OCI-LY3 (cell line): Measurements from ENCODE around the gene VAV2.

ENCODE experiments used
- H2AFZ ChIP-seq: fragments of 200-600, 300-600 bp; shearing (Covaris generic); 2 replicates; pipeline ENCODE4 v1.6.0; 2014; ENCODE audit warnings: antibody characterized with exemption, low read depth, low read length
- H3K27ac ChIP-seq: fragments of 200-600, 300-600 bp; sonication (generic); 2 replicates; pipeline ENCODE4 v1.5.1; 2014; ENCODE audit warnings: mild to moderate bottlenecking, low read length, moderate library complexity, mixed read lengths
- H3K27me3 ChIP-seq: fragments of 200-600, 300-600 bp; sonication (generic); 2 replicates; pipeline ENCODE4 v1.6.1; 2014; ENCODE audit warnings: low read depth, low read length, mixed read lengths
- H3K36me3 ChIP-seq: fragments of 200-600, 300-600 bp; sonication (generic); replicated peaks from 2 replicates; pipeline ENCODE3; 2014; ENCODE audit warnings: low read depth, low read length, mixed read lengths
- H3K4me1 ChIP-seq: fragments of 300-600, 200-600 bp; sonication (generic); 2 replicates; pipeline ENCODE4 v1.6.1; 2014; ENCODE audit warnings: low read length, mixed read lengths
- H3K4me2 ChIP-seq: fragments of 200-600, 300-600 bp; sonication (generic); 2 replicates; pipeline ENCODE4 v1.6.1; 2014; ENCODE audit warnings: low read length, mixed read lengths
- H3K4me3 ChIP-seq: fragments of 300-600, 200-600 bp; sonication (generic); 2 replicates; pipeline ENCODE4 v1.5.1; 2014; ENCODE audit warnings: antibody characterized with exemption, mild to moderate bottlenecking, low read length, moderate library complexity
- H3K79me2 ChIP-seq: fragments of 300-600, 200-600 bp; shearing (Covaris generic); 2 replicates; pipeline ENCODE4 v1.6.1; 2014; ENCODE audit warnings: mild to moderate bottlenecking, low read length, mixed read lengths
- H3K9ac ChIP-seq: fragments of 300-600, 200-600 bp; shearing (Covaris generic); 2 replicates; pipeline ENCODE4 v1.6.0; 2014; ENCODE audit warnings: mild to moderate bottlenecking, low read length, moderate library complexity
- H3K9me3 ChIP-seq: fragments of 200-600, 300-600 bp; shearing (Covaris generic); 2 replicates; pipeline ENCODE4 v1.6.1; 2014; ENCODE audit warnings: low read length, mixed read lengths; ENCODE audit not compliant: insufficient read depth
- H4K20me1 ChIP-seq: fragments of 200-600, 300-600 bp; sonication (generic); 2 replicates; pipeline ENCODE4 v1.6.1; 2016; ENCODE audit warnings: low read length, mixed read lengths; ENCODE audit not compliant: insufficient read depth
- EZH2phosphoT487 ChIP-seq: fragments of 200-600 bp; shearing (Covaris generic); IDR thresholded peaks from 2 replicates; pipeline ENCODE4 v1.6.1; 2018; ENCODE audit warnings: antibody characterized with exemption, mixed run types, low read depth
- TF ChIP-seq, protein P1 (sequence below): fragments of 200-600, 300-600 bp; sonication (generic); IDR thresholded peaks from 2 replicates; pipeline ENCODE4 v1.5.1; 2014; ENCODE audit warnings: antibody characterized with exemption, low read length, low read depth

Gene VAV2

GRCh38 chr9:133726401-133727276, 265.5 kb downstream of the VAV2 start:
- TF ChIP-seq, protein P1, sequence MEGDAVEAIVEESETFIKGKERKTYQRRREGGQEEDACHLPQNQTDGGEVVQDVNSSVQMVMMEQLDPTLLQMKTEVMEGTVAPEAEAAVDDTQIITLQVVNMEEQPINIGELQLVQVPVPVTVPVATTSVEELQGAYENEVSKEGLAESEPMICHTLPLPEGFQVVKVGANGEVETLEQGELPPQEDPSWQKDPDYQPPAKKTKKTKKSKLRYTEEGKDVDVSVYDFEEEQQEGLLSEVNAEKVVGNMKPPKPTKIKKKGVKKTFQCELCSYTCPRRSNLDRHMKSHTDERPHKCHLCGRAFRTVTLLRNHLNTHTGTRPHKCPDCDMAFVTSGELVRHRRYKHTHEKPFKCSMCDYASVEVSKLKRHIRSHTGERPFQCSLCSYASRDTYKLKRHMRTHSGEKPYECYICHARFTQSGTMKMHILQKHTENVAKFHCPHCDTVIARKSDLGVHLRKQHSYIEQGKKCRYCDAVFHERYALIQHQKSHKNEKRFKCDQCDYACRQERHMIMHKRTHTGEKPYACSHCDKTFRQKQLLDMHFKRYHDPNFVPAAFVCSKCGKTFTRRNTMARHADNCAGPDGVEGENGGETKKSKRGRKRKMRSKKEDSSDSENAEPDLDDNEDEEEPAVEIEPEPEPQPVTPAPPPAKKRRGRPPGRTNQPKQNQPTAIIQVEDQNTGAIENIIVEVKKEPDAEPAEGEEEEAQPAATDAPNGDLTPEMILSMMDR, result peak; percentile 49
- no peak for TF ChIP-seq EZH2phosphoT487
- Histone ChIP-seq H3K4me2 (no peak overlapping the region), H3K79me2 (no peaks in the 10 kb centered on the region), H3K9ac (no peak overlapping the region), H4K20me1 (no peaks in the 10 kb centered on the region), H3K9me3 (no peaks in the 10 kb centered on the region), H3K4me1 (peaks cover 3% of the 10 kb centered on the region; the same call in 1 of the 2 replicates), H3K27me3 (peaks cover 35% of the 10 kb centered on the region), H3K36me3 (no peaks in the 10 kb centered on the region), H2AFZ (no peak overlapping the region), H3K27ac (no peak overlapping the region), H3K4me3 (no peak overlapping the region)

GRCh38 chr9:133725886-133726285, 266.2 kb downstream of the VAV2 start:
- TF ChIP-seq, protein P1, result no peak
- no peak for TF ChIP-seq EZH2phosphoT487
- Histone ChIP-seq H4K20me1 (no peaks in the 10 kb centered on the region), H3K4me2 (no peak overlapping the region)

DNA sequence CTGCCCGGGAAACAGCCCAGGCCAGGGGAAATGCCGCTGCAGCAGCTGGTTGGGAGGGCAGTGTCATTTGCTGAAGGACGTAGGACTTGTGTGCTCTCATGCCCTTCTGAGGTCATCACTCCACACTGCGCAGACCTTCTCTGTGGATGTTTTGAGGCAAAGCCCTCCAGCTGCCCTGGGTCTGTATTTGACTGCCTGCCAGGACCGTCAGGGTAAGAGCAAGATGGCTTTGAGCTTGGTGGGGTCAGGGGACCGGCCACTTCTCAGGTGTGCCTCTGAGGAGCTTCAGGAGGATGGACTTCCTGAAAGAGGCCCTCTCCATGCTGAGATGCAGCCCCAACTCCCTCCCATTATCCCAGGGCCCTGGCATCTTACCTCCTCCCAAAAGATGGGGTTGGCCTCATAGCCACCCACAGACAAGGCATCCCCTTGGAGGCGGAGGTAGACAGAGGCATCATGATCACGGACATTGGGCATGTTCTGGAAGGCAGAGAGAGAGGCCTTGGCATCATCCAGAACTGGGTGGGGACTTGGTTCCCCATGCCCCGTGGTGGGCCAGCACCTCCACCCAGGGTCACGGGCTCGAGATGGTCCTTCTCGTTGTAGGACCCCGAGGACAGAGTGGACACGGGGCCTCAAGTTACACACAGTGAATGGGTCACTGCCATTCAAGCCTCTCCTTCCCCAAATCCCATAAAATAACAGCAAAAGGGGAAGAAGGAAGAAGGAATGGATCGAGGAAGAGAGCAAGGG, 273.4 kb downstream of the VAV2 start:
- Histone ChIP-seq H3K9me3 (no peaks in the 10 kb centered on the region), H2AFZ (no peak overlapping the region), H3K36me3 (no peaks in the 10 kb centered on the region), H3K4me3 (no peak overlapping the region), H3K4me2 (no peak overlapping the region), H3K9ac (no peak overlapping the region), H3K27me3 (peaks cover 13% of the 10 kb centered on the region), H3K4me1 (no peaks in the 10 kb centered on the region), H3K27ac (no peak overlapping the region), H4K20me1 (no peaks in the 10 kb centered on the region), H3K79me2 (no peaks in the 10 kb centered on the region)
- TF ChIP-seq, protein P1, result no peak
- TF ChIP-seq EZH2phosphoT487, result no peak

More at GRCh38 chr9:133725886-133726285, 266.2 kb downstream of the VAV2 start:
- no peak overlapping the region for H3K9ac ChIP-seq
- no peaks in the 10 kb centered on the region for H3K36me3 ChIP-seq
- no peaks in the 10 kb centered on the region for H3K79me2 ChIP-seq
- peaks cover 38% of the 10 kb centered on the region for H3K27me3 ChIP-seq
- no peak overlapping the region for H3K4me3 ChIP-seq
- H3K9me3 ChIP-seq, result no peaks in the 10 kb centered on the region
- no peak overlapping the region for H3K27ac ChIP-seq
- H2AFZ ChIP-seq, result no peak overlapping the region
- H3K4me1 ChIP-seq, result peaks cover 3% of the 10 kb centered on the region; the same call in 1 of the 2 replicates
